Ureter (tissue), 1 donor: ENCODE measurements around the gene TMBIM1. TPM values are rescaled to one million over a fixed set of nuclear protein-coding genes. Genes with fewer than 3 reads are reported as not detected.
"Not testable (repeated sequence)": the region's sequence is repeated elsewhere in the genome, so short reads cannot be mapped to it uniquely, and the experiment has no call there.

ENCODE experiments used
- DNase-seq: peaks from one replicate; pipeline ENCODE4 v3.0.0-alpha.2; 2020; ENCODE audit warnings: low spot score
- total RNA-seq: library from RNA; stranded (reverse); gene quantifications from one replicate; pipeline ENCODE4 v1.2.4, GENCODE V29; 2023
- donor health status: DM: yes; HTN: yes; CAD: no.

TMBIM1 gene
- total RNA-seq, 1 donor from 2014 or later: 256 TPM

GRCh38 chr2:218318241-218318640, 25.9 kb upstream of the TMBIM1 start:
- DNase-seq: no peak

GRCh38 chr2:218317835-218318234, 25.5 kb upstream of the TMBIM1 start:
- no peak for DNase-seq

- DNase-seq: no peak
Observed at GRCh38 chr2:218317303-218317630, 25.0 kb upstream of the TMBIM1 start.

GRCh38 chr2:218315397-218315796, 23.1 kb upstream of the TMBIM1 start:
- no peak for DNase-seq

GRCh38 chr2:218314764-218315163, 22.5 kb upstream of the TMBIM1 start:
- not testable (repeated sequence) for DNase-seq

- no peak for DNase-seq
Observed at GRCh38 chr2:218313356-218313755, 21.1 kb upstream of the TMBIM1 start.

GRCh38 chr2:218312267-218312756, 20.0 kb upstream of the TMBIM1 start:
- peak; percentile 62 for DNase-seq

- not testable (repeated sequence) for DNase-seq
Observed at GRCh38 chr2:218311541-218312266, 19.4 kb upstream of the TMBIM1 start.

GRCh38 chr2:218310853-218311540, 18.7 kb upstream of the TMBIM1 start:
- DNase-seq: no peak

GRCh38 chr2:218307415-218308090, 15.2 kb upstream of the TMBIM1 start:
- no peak for DNase-seq

GRCh38 chr2:218306184-218306920, 14.0 kb upstream of the TMBIM1 start:
- DNase-seq: no peak

- no peak for DNase-seq
Observed at GRCh38 chr2:218305383-218305782, 13.1 kb upstream of the TMBIM1 start.

- DNase-seq: peak; percentile 93
Observed at GRCh38 chr2:218301176-218301819, 9.0 kb upstream of the TMBIM1 start.

- no peak for DNase-seq
Observed at GRCh38 chr2:218300141-218300540, 7.8 kb upstream of the TMBIM1 start.

- no peak for DNase-seq
Observed at GRCh38 chr2:218298314-218298875, 6.1 kb upstream of the TMBIM1 start.

- no peak for DNase-seq
Observed at GRCh38 chr2:218296847-218297246, 4.5 kb upstream of the TMBIM1 start.

GRCh38 chr2:218296200-218296599, 3.9 kb upstream of the TMBIM1 start:
- no peak for DNase-seq

- DNase-seq: no peak
Observed at GRCh38 chr2:218295029-218295428, 2.7 kb upstream of the TMBIM1 start.

- no peak for DNase-seq
Observed at GRCh38 chr2:218294430-218295022, 2.2 kb upstream of the TMBIM1 start.

GRCh38 chr2:218293715-218294429, 1.6 kb upstream of the TMBIM1 start:
- no peak for DNase-seq
